PFSK-1 (cell line): ENCODE measurements around the gene RBM20.

Experiments
- POLR2AphosphoS5 ChIP-seq: IDR thresholded peaks from 2 replicates; pipeline ENCODE4 v1.6.1; 2012; ENCODE audit warnings: low read depth, mild to moderate bottlenecking, control low read depth, low read length, moderate library complexity
- SIN3A ChIP-seq: IDR thresholded peaks from 2 replicates; pipeline ENCODE4 v1.6.1; 2012; ENCODE audit warnings: mild to moderate bottlenecking, low read length, moderate library complexity, borderline replicate concordance; ENCODE audit not compliant: insufficient read depth
- TF ChIP-seq, protein P1 (sequence below), 2 experiments: IDR thresholded peaks; 2 replicates each; pipeline versions ENCODE4 v1.6.1 to v1.8.0; 2011 to 2012; ENCODE audit warnings: low read depth in 2 of 2, low read length in 2 of 2, control low read depth in 1 of 2, inconsistent platforms in 1 of 2, mild to moderate bottlenecking in 1 of 2, moderate library complexity in 1 of 2; ENCODE audit not compliant: insufficient read depth in 1 of 2

DNA sequence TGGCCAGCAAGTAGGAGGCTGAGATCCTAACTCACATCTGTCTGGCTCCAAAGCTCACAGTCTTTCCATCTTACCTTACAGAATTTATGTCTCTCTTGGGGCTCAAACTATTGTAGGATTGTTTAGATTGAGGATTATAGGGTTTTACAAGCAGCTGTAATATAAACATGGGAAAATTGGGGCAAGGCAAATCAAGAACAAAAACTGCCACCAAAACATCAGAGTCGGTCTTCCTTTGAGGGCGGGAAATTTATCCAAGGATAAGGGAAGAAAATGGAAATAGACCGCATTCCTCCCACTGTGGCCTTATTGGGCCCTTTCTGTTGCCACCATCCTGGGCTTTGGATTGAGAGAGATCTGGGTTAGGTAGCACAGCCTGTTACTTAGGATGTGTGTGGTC lies 22.5 kb downstream of the RBM20 start:
- TF ChIP-seq SIN3A (no peak), POLR2AphosphoS5 (no peak)
- TF ChIP-seq, protein P1, sequence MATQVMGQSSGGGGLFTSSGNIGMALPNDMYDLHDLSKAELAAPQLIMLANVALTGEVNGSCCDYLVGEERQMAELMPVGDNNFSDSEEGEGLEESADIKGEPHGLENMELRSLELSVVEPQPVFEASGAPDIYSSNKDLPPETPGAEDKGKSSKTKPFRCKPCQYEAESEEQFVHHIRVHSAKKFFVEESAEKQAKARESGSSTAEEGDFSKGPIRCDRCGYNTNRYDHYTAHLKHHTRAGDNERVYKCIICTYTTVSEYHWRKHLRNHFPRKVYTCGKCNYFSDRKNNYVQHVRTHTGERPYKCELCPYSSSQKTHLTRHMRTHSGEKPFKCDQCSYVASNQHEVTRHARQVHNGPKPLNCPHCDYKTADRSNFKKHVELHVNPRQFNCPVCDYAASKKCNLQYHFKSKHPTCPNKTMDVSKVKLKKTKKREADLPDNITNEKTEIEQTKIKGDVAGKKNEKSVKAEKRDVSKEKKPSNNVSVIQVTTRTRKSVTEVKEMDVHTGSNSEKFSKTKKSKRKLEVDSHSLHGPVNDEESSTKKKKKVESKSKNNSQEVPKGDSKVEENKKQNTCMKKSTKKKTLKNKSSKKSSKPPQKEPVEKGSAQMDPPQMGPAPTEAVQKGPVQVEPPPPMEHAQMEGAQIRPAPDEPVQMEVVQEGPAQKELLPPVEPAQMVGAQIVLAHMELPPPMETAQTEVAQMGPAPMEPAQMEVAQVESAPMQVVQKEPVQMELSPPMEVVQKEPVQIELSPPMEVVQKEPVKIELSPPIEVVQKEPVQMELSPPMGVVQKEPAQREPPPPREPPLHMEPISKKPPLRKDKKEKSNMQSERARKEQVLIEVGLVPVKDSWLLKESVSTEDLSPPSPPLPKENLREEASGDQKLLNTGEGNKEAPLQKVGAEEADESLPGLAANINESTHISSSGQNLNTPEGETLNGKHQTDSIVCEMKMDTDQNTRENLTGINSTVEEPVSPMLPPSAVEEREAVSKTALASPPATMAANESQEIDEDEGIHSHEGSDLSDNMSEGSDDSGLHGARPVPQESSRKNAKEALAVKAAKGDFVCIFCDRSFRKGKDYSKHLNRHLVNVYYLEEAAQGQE (IDR thresholded peaks at IDR 0.05; ENCODE audit: insufficient read depth in 1 of 2, low read depth in 2 of 2, low read length in 2 of 2), result no peak
